GM03348 (cell line): ENCODE data around the gene DTX4.
"Not testable (repeated sequence)": the region's sequence is repeated elsewhere in the genome, so short reads cannot be mapped to it uniquely, and the experiment has no call there.

ENCODE experiments used
- DNase-seq: peaks from one replicate; pipeline ENCODE4 v3.0.0; 2012; ENCODE audit warnings: low spot score

The DTX4 gene

GRCh38 chr11:59171508-59172322 lies at the start of gene DTX4:
Gene DTX4 (plus strand): TSS chr11:59172132. CDS start chr11:59172596, 464 bp downstream.
- peak; percentile 94 for DNase-seq

DNA sequence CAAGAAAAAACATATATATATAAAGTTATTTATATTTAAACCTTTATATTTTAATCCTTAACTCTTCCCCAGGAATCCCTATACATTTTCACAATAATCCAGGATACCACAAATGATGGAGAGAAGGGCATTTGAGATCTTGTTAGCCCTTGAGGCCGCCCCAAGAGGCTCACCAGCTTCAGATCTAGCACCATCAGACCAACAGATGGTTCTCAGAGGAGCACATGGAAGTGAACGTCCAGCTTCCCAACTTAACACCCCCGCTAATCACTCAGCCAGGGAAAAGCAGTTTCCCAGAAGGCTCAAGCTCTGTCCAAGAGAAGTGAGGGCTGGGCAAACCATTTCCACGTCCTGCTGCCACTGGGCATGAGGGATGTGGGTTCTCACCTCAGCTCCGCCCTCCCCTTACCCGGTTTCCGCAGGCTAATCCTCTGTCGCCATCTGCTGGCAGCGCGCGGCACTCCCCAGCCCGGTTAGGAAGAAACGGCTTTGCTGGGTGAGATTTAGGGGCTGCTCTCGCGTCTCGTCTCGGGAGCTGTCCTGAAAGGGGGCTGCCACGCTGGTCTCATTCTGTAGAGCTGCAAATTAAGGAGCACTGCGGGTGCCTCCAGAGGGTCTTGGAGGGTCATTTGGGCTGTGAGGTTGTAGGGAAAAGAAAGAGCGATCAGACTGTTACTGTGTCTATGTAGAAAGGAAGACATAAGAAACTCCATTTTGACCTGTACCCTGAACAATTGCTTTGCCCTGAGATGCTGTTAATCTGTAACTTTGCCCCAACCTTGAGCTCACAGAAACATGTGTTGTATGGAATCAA lies 36.1 kb upstream of the DTX4 start:
- peak; percentile 90 for DNase-seq

GRCh38 chr11:59136551-59136950 lies 35.4 kb upstream of the DTX4 start:
- DNase-seq, result not testable (repeated sequence)

GRCh38 chr11:59137190-59137589 lies 34.7 kb upstream of the DTX4 start:
- no peak for DNase-seq

- DNase-seq, result no peak
Observed at GRCh38 chr11:59138643-59139042, 33.3 kb upstream of the DTX4 start.

DNA sequence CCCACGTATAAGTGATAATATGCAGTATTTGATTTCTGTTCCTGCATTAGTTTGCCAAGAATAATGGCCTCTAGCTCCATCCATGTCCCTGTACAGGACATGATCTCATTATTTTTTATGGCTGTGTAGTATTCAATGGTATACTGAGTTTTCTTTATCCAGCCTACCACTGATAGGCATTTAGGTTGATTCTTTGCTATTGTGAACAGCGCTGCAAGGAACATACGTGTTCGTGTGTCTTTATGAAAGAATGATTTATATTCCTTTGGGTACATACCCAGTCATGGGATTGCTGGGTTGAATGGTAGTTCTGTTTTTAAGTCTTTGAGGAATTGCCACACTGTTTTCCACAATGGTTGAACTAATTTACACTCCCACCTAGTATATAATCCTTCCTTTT lies 30.7 kb upstream of the DTX4 start:
- no peak for DNase-seq

- peak; percentile 70 for DNase-seq
Observed at GRCh38 chr11:59141673-59142460, 30.1 kb upstream of the DTX4 start.

DNA sequence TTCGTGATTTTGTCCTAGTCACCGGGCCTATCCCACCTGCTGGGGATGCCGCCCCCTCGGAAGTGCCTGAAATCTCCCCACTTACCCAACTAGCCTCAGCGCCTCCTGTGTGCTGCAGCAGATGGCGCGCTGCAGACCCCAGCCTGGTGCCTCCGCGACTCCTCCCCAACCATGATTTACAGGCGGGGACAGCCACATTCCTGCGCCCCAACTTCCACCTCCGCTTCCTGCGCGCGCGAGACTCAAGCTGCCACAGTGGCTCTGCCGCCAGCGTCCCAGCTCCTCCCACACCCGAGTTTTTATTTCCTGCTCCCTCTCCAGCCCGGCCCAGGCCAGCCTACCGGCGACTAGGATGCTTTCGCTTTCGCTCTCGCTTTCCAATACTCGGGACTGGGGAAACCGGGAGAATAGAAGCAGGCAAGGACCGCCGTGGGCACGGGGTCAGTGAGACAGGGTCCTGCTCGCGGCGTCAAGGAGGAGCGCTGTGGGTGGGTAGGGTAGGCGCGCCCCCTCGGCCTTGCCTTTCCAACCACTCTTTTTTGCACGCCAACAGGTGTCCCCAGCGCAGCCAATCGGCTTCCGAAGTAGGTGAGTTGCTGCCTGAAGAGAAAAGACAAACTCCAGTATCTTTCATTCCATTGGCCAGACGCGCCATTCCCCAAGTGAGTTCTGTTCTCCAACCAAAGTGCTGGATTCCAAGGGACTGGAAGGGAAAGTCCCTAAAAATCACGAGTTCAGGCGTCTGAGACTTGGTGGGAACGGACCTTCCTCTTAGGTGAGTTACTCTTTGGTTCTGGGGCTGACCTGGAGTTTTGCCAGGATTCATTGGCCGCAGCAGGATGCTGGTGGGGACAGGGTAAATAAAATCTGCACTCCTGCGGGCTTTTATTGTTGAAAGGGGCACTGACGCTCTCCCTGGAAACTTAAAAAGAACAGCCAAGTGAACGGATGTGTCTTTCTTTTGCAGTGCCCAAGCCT lies 29.1 kb upstream of the DTX4 start, which contains the start of gene FAM111A:
FAM111A (plus strand) TSS at position 327 of the 978 bp plus-strand sequence. CDS start 6,017 bp downstream, outside the sequence.
- DNase-seq, result peak; percentile 92

GRCh38 chr11:59144096-59144495 lies 27.8 kb upstream of the DTX4 start:
- no peak for DNase-seq

DNA sequence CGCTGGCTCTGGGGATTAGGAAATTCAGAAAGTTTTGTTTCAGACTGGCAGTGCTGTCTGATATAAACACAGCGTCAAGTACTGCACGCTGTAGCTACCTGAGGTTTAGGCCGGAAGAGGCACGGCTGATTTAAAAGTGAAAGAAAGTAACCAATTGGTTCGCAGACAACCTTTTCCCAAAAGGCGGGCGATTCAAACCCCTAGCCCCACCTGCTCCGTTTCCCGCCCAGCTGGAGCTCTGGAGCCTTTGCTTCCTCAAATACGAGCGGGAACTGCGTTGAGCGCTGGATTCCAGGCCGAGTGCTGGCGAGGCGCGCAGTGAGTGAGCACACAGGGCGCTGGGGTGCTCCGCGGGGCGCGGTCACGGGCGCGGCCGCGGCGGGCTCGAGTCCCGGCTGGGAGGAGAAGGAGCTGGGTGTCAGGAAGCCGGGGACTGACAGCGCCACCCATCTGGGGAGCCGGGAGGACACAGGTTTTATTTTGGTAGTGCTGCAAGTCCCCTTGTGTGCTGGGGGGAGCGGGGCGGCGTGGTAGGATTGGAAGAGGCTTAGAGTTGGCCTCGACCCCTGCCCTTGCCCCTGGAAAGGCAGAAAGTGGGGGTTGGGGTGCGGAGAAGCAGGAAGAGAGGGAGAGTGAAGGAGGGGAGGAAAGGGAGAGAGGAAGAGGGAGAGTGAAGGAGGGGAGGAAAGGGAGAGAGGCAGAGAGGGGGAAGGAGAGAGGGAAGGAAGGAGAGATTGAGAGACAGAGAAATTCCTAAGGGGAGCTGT lies 27.2 kb upstream of the DTX4 start:
- peak; percentile 82 for DNase-seq

- peak; percentile 78 for DNase-seq
Observed at GRCh38 chr11:59145534-59145933, 26.4 kb upstream of the DTX4 start.

GRCh38 chr11:59151761-59152160 lies 20.2 kb upstream of the DTX4 start:
- no peak for DNase-seq

GRCh38 chr11:59152312-59152951 lies 19.5 kb upstream of the DTX4 start:
- no peak for DNase-seq

DNA sequence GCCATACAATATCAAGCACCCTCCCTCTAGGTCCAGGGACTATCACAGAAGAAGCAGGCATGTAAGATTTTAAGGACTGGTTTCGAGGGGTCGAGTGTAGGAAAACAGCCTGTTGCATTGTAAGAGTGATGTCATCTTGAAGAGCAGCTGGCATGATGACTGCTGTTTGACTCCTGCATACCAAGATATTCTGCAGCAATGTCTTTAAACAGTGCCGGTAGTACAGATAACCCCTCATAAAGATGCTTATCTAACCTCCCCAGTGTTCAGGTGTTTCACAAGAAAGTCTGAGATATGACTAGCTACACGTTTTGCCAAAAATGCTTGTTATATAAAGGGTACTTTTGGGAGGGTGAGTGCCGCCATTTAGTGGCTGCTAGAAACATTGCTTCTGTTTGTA lies 17.3 kb upstream of the DTX4 start:
- no peak for DNase-seq

- DNase-seq, result no peak
Observed at GRCh38 chr11:59157433-59157832, 14.5 kb upstream of the DTX4 start.

DNA sequence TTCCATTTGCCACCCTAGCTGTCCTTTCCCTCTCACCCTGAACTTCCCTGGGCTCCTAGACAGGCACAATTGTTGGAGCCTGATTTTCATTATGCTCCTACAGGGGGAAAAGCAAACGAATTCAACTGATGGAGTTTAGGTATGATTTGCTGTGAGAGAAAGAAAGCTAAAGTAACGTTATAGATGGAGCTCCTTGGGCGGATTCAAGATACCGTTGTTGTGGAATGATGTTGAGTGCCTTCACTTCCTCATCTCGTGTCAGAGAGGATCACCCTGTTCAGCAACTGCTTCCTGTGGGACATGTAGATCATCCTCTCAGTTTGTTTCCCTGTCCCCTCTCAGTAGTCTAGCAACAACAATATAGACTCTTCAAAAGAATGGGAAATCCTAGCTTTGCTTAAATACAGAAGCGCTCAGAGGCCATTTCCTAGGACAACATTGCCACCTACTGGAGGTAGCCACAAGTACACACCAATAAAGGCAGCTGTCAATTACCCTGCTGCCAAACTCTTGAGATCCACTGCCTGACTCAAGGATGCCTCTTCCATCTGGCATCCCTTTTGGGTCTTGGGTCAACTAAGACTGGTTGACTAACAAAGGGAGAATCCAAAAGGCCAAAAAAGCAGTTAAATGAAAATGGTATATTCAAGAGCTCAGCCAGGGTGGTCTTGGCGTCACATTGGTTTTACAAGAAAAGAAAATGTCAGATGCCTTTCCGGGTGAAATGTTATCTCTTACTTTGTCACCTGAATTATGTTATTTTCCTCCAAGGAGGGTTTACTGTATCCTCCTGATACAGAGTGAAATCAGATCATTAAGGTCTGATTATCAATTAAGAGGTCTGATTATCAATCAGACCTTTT lies 13.5 kb upstream of the DTX4 start:
- DNase-seq, result peak; percentile 75

- DNase-seq, result no peak
Observed at GRCh38 chr11:59164028-59164427, 7.9 kb upstream of the DTX4 start.

DNA sequence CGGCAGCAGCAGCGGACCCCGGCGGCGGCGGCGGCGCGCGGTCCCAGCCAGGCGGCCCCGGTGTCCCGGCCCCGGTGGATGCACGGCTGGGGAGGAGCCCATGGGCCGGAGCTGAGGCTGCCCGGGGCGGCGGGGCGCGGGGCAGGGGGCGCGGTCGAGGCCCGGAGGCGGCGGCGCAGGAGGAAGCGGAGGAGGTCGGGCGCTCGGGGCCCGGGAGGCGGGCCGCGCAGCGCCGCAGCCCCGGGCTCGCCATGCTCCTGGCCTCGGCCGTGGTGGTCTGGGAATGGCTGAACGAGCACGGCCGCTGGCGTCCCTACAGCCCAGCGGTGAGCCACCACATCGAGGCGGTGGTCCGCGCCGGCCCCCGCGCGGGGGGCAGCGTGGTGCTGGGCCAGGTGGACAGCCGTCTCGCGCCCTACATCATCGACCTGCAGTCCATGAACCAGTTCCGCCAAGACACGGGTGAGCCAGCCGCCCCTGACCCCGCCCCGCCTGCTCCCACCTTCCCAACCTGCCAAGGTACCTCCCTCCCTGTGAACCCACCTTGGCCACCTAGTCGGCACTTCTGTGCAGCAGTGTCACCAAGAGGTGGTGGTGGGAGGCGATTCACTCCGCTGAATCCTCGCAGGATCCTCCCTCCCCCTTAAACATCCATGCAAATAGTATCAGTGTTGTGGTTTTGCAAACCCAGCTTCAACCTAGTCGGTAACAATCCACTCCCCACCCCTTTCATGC lies 580 bp downstream of the DTX4 start:
- peak; percentile 35 for DNase-seq
